H9 (cell line): ENCODE measurements around the gene CASQ2. TPM values are rescaled to one million over a fixed set of nuclear protein-coding genes. Genes with fewer than 3 reads are reported as not detected.

Source experiments
- DNase-seq: peaks from one replicate; pipeline ENCODE4 v3.0.0-alpha.2; 2017
- H2AFZ ChIP-seq: one replicate; pipeline ENCODE4 v1.6.1; 2013; ENCODE audit warnings: mild to moderate bottlenecking, low read length, control low read depth, moderate library complexity
- H2AK5ac ChIP-seq: 2 replicates; pipeline ENCODE4 v1.6.1; 2013; ENCODE audit warnings: low read length, control low read depth, mixed read lengths; ENCODE audit not compliant: insufficient read length
- H2BK120ac ChIP-seq: one replicate; pipeline ENCODE4 v1.6.1; 2013; ENCODE audit warnings: low read depth, mild to moderate bottlenecking, low read length, control low read depth, inconsistent platforms; ENCODE audit not compliant: poor library complexity, severe bottlenecking
- H2BK12ac ChIP-seq: 2 replicates; pipeline ENCODE4 v1.6.1; 2013; ENCODE audit warnings: low read length, control low read depth, mixed read lengths, low read depth; ENCODE audit not compliant: insufficient read length
- H2BK15ac ChIP-seq: 2 replicates; pipeline ENCODE4 v1.6.1; 2013; ENCODE audit warnings: low read depth, low read length, control low read depth
- H2BK20ac ChIP-seq: one replicate; pipeline ENCODE4 v1.6.1; 2013; ENCODE audit warnings: low read depth, mild to moderate bottlenecking, low read length, control low read depth, inconsistent platforms; ENCODE audit not compliant: poor library complexity, severe bottlenecking
- H2BK5ac ChIP-seq: 2 replicates; pipeline ENCODE4 v1.6.1; 2013; ENCODE audit warnings: low read length, control low read depth, mixed read lengths; ENCODE audit not compliant: insufficient read length
- H3K14ac ChIP-seq: 2 replicates; pipeline ENCODE4 v1.6.1; 2013; ENCODE audit warnings: low read length, control low read depth; ENCODE audit not compliant: insufficient read depth
- H3K18ac ChIP-seq: 2 replicates; pipeline ENCODE4 v1.6.1; 2013; ENCODE audit warnings: low read depth, mild to moderate bottlenecking, mixed read lengths, low read length, control low read depth; ENCODE audit not compliant: insufficient read length
- H3K23ac ChIP-seq: 2 replicates; pipeline ENCODE4 v1.6.1; 2013; ENCODE audit warnings: low read length, control low read depth, mixed read lengths, low read depth; ENCODE audit not compliant: insufficient read length
- H3K23me2 ChIP-seq: 2 replicates; pipeline ENCODE4 v1.6.1; 2013; ENCODE audit warnings: low read depth, mild to moderate bottlenecking, mixed read lengths, low read length, control low read depth; ENCODE audit not compliant: insufficient read length, poor library complexity, severe bottlenecking
- H3K27ac ChIP-seq: 2 replicates; pipeline ENCODE4 v1.5.1; 2013; ENCODE audit warnings: low read length, control low read depth, mixed read lengths, low read depth; ENCODE audit not compliant: insufficient read length
- H3K27me3 ChIP-seq: 2 replicates; pipeline ENCODE4 v1.6.1; 2013; ENCODE audit warnings: low read length, control low read depth, inconsistent platforms; ENCODE audit not compliant: insufficient read depth
- H3K4ac ChIP-seq: 2 replicates; pipeline ENCODE4 v1.6.1; 2013; ENCODE audit warnings: low read depth, mild to moderate bottlenecking, control low read depth, inconsistent platforms, low read length, moderate library complexity
- H3K4me1 ChIP-seq: 2 replicates; pipeline ENCODE4 v1.6.1; 2013; ENCODE audit warnings: low read length, control low read depth, inconsistent platforms; ENCODE audit not compliant: insufficient read depth
- H3K4me2 ChIP-seq: 2 replicates; pipeline ENCODE4 v1.6.1; 2013; ENCODE audit warnings: low read length, control low read depth, mixed read lengths; ENCODE audit not compliant: insufficient read length, insufficient read depth
- H3K56ac ChIP-seq: 2 replicates; pipeline ENCODE4 v1.6.1; 2013; ENCODE audit warnings: low read depth, mild to moderate bottlenecking, mixed read lengths, low read length, control low read depth; ENCODE audit not compliant: insufficient read length
- H3K79me1 ChIP-seq: 2 replicates; pipeline ENCODE4 v1.6.1; 2013; ENCODE audit warnings: low read depth, mild to moderate bottlenecking, moderate library complexity, low read length, control low read depth, inconsistent platforms; ENCODE audit not compliant: insufficient read depth, poor library complexity, severe bottlenecking
- H3K79me2 ChIP-seq: 2 replicates; pipeline ENCODE4 v1.6.1; 2013; ENCODE audit warnings: low read length, control low read depth, inconsistent platforms; ENCODE audit not compliant: insufficient read depth
- H3K9ac ChIP-seq: 2 replicates; pipeline ENCODE4 v1.6.1; 2013; ENCODE audit warnings: low read length, control low read depth, mixed read lengths; ENCODE audit not compliant: insufficient read length; ENCODE audit errors: extremely low read depth
- H3K9me3 ChIP-seq: one replicate; pipeline ENCODE4 v1.6.1; 2013; ENCODE audit warnings: low read depth, low read length, inconsistent platforms; ENCODE audit not compliant: control insufficient read depth
- H3T11ph ChIP-seq: one replicate; pipeline ENCODE4 v1.6.1; 2013; ENCODE audit warnings: mild to moderate bottlenecking, low read length, control low read depth, inconsistent platforms
- H4K20me1 ChIP-seq: one replicate; pipeline ENCODE4 v1.6.1; 2013; ENCODE audit not compliant: control insufficient read depth, insufficient read length, insufficient read depth
- H4K5ac ChIP-seq: 2 replicates; pipeline ENCODE4 v1.6.1; 2013; ENCODE audit warnings: low read depth, mild to moderate bottlenecking, mixed read lengths, low read length, control low read depth; ENCODE audit not compliant: insufficient read length
- H4K8ac ChIP-seq: replicated peaks from 2 replicates; pipeline ENCODE4 v1.6.1; 2013; ENCODE audit warnings: low read length, control low read depth, mixed read lengths, low read depth; ENCODE audit not compliant: insufficient read length
- H4K91ac ChIP-seq: 2 replicates; pipeline ENCODE4 v1.6.1; 2013; ENCODE audit warnings: low read depth, mild to moderate bottlenecking, moderate library complexity, mixed read lengths, low read length, control low read depth; ENCODE audit not compliant: insufficient read length
- H3K27ac Mint-ChIP-seq, 3 experiments: 2 replicates in 2 of 3; 3 replicates in 1 of 3; pipeline ENCODE4 v1.8.0; 2020 to 2021; ENCODE audit warnings: mixed read lengths in 3 of 3, mild to moderate bottlenecking in 1 of 3, moderate library complexity in 1 of 3
- H3K27me3 Mint-ChIP-seq: 2 replicates; pipeline ENCODE4 v1.8.0; 2021; ENCODE audit warnings: low read depth, mild to moderate bottlenecking, moderate library complexity, mixed read lengths
- H3K36me3 Mint-ChIP-seq, 3 experiments: 2 replicates in 2 of 3; 3 replicates in 1 of 3; pipeline ENCODE4 v1.8.0; 2020 to 2021; ENCODE audit warnings: low read depth in 3 of 3, mixed read lengths in 3 of 3; ENCODE audit not compliant: insufficient read depth in 1 of 3
- H3K4me1 Mint-ChIP-seq, 2 experiments: 2 replicates each; pipeline ENCODE4 v1.8.0; 2020; ENCODE audit warnings: mixed read lengths in 2 of 2
- H3K4me3 Mint-ChIP-seq, 2 experiments: 2 replicates in 1 of 2; 3 replicates in 1 of 2; pipeline ENCODE4 v1.8.0; 2020 to 2021; ENCODE audit warnings: mild to moderate bottlenecking in 2 of 2, mixed read lengths in 2 of 2, moderate library complexity in 1 of 2
- H3K9me3 Mint-ChIP-seq, 2 experiments: 2 replicates in 1 of 2; 3 replicates in 1 of 2; pipeline ENCODE4 v1.8.0; 2020; ENCODE audit warnings: mild to moderate bottlenecking in 2 of 2, mixed read lengths in 2 of 2, moderate library complexity in 1 of 2
- WGBS: extraction: QIAGEN DNeasy Blood & Tissue Kit; methylation state at CpG from one replicate; pipeline ENCODE4 v1.1.7; 2013; ENCODE audit warnings: missing lambda C conversion rate, low lambda C conversion rate, mixed read lengths; ENCODE audit not compliant: insufficient read length; ENCODE audit errors: extremely low coverage; 5-methylcytosine and 5-hydroxymethylcytosine counted together
- total RNA-seq: library from RNA; stranded (reverse); gene quantifications from 2 replicates; pipeline ENCODE4 v1.2.1, GENCODE V29; 2021
- TF ChIP-seq, protein P1 (sequence below): fragments of 200-600 bp; sonication (generic); conservative IDR thresholded peaks from 3 replicates; pipeline ENCODE4 v1.8.0; 2021; ENCODE audit warnings: antibody characterized with exemption, mild to moderate bottlenecking

CASQ2 gene
- total RNA-seq, 1 experiment from 2014 or later = not detected

DNA sequence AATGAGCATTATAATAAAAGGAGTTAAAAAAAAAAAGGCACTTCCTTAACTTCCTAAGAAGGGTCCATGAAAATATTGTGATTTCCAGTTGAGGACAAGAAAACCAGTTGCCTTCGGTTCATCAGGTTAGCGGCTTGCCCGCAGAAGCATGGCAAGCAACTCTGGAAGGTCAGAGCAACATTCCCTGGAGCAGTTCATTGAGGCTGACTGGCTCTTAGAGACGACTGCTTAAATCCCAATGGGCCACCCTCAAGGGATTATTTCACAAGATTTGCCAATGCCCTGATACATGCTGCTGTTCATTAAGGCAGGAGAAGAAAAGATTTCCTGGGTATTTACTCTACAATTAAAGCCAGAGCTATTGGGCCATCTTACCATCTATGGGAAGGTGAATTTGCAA lies 29.0 kb upstream of the CASQ2 start:
- H4K5ac ChIP-seq = no peak overlapping the region
- H3K9me3 ChIP-seq = no peaks in the 10 kb centered on the region
- no peak for DNase-seq
- H3K56ac ChIP-seq = no peak overlapping the region
- Mint-ChIP-seq H3K27me3 (no peaks in the 10 kb centered on the region), H3K4me3 (no peak overlapping the region), H3K9me3 (no peaks in the 10 kb centered on the region), H3K27ac (no peak overlapping the region), H3K36me3 (no peaks in the 10 kb centered on the region), H3K4me1 (peaks cover 26 to 33% of the 10 kb centered on the region in 2 experiments)
- H3K4ac ChIP-seq = no peak overlapping the region
- H3K79me1 ChIP-seq = no peaks in the 10 kb centered on the region
- H3K79me2 ChIP-seq = no peaks in the 10 kb centered on the region
- H3K4me2 ChIP-seq = no peak overlapping the region
- no peak overlapping the region for H3K18ac ChIP-seq
- no peak overlapping the region for H2BK20ac ChIP-seq
- H2BK5ac ChIP-seq = no peak overlapping the region
- peaks cover 5% of the 10 kb centered on the region; the same call in 1 of the 2 replicates for H3K4me1 ChIP-seq
- no peak overlapping the region for H2BK120ac ChIP-seq
- H4K20me1 ChIP-seq = no peaks in the 10 kb centered on the region
- no peak overlapping the region for H4K91ac ChIP-seq
- no peaks in the 10 kb centered on the region for H3K23me2 ChIP-seq
- H3K9ac ChIP-seq = no peak overlapping the region
- H2AFZ ChIP-seq = no peak overlapping the region
- no CpG with 5 or more reads among the region's 4 CpGs for WGBS
- TF ChIP-seq, protein P1, sequence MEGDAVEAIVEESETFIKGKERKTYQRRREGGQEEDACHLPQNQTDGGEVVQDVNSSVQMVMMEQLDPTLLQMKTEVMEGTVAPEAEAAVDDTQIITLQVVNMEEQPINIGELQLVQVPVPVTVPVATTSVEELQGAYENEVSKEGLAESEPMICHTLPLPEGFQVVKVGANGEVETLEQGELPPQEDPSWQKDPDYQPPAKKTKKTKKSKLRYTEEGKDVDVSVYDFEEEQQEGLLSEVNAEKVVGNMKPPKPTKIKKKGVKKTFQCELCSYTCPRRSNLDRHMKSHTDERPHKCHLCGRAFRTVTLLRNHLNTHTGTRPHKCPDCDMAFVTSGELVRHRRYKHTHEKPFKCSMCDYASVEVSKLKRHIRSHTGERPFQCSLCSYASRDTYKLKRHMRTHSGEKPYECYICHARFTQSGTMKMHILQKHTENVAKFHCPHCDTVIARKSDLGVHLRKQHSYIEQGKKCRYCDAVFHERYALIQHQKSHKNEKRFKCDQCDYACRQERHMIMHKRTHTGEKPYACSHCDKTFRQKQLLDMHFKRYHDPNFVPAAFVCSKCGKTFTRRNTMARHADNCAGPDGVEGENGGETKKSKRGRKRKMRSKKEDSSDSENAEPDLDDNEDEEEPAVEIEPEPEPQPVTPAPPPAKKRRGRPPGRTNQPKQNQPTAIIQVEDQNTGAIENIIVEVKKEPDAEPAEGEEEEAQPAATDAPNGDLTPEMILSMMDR = no peak
- no peak overlapping the region for H3T11ph ChIP-seq
- H2AK5ac ChIP-seq = no peak overlapping the region
- H3K27ac ChIP-seq = no peak overlapping the region
- H3K14ac ChIP-seq = no peak overlapping the region
- no peaks in the 10 kb centered on the region for H3K27me3 ChIP-seq
- H2BK15ac ChIP-seq = no peak overlapping the region
- no peak overlapping the region for H2BK12ac ChIP-seq
- no peak overlapping the region for H3K23ac ChIP-seq
- H4K8ac ChIP-seq = no peak overlapping the region
